Nephron (organoid): ENCODE data around the gene BHLHE23.
A peak's percentile ranks its signal among the peaks of the same experiment; 100 is the strongest.

Experiments used
- H3K27ac Mint-ChIP-seq, 3 experiments: 2 replicates each; pipeline ENCODE4 v1.8.0; 2020; ENCODE audit warnings: mixed read lengths in 3 of 3, mild to moderate bottlenecking in 2 of 3, moderate library complexity in 1 of 3
- H3K27me3 Mint-ChIP-seq: 2 replicates; pipeline ENCODE4 v1.8.0; 2021; ENCODE audit warnings: low read depth, mild to moderate bottlenecking, moderate library complexity, mixed read lengths
- H3K36me3 Mint-ChIP-seq: 2 replicates; pipeline ENCODE4 v1.8.0; 2020; ENCODE audit warnings: low read depth, mixed read lengths
- H3K4me1 Mint-ChIP-seq: 2 replicates; pipeline ENCODE4 v1.8.0; 2020; ENCODE audit warnings: mixed read lengths
- H3K4me3 Mint-ChIP-seq, 3 experiments: 2 replicates each; pipeline ENCODE4 v1.8.0; 2020; ENCODE audit warnings: mild to moderate bottlenecking in 3 of 3, mixed read lengths in 3 of 3, moderate library complexity in 2 of 3
- H3K9me3 Mint-ChIP-seq: 2 replicates; pipeline ENCODE4 v1.8.0; 2020; ENCODE audit warnings: mixed read lengths
- TF ChIP-seq, protein P1 (sequence below), 3 experiments: fragments of 200-600 bp; sonication (generic); IDR thresholded peaks; one replicate each; pipeline ENCODE4 v1.5.0; 2021; ENCODE audit warnings: antibody characterized with exemption in 3 of 3; ENCODE audit not compliant: unreplicated experiment in 3 of 3

BHLHE23 gene

DNA sequence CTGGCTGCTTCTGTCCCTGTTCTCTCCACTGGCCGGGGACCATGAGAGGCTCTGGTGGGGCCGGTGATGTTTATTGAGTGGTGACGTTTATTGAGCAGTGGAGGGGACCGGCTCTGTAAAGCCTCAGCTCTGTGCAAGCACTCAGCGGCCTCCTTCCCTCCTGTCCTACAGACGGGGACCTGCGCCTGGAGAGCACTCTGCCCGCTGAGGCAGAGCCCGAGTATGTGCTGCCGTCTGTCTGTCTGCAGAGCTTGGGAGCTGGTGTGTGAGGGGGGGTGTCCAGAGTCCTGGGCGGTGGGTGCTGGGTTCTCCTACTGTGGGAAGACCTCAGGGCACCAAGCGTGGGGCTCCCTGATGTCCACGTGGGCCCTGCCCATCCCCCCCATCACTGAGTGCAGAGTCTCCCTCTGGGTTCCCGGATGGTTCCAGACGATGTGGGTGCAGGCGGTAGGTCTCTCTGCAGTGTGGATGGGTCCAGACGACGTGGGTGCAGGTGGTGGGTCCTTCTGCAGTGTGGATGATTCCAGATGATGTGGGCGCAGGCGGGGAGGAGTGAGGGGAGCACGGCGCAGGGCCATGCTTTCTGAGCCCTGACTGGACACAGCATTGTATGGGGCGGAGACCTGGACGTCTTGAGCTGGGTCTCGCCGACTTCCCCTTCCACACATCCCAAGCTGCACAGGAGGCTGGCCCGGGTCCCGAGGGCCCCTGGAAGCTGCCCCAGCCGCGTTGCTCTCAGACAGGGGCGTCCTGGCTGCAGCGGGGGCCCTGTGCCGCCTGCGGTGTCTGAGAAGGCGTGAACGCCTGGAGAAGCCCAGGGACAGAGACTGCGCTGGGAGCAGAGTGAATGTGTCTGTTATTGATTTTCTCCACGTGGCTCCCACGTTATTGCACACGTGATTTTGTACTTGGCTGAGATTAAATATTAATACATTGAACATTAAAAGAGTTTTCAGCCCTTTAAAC, 14.9 kb upstream of the BHLHE23 start:
- Mint-ChIP-seq H3K9me3 (peaks cover 17% of the 10 kb centered on the region), H3K4me3 (no peak overlapping the region), H3K4me1 (no peaks in the 10 kb centered on the region), H3K36me3 (peaks cover 3% of the 10 kb centered on the region), H3K27me3 (peaks cover 63% of the 10 kb centered on the region), H3K27ac (no peak overlapping the region)
- TF ChIP-seq, protein P1, sequence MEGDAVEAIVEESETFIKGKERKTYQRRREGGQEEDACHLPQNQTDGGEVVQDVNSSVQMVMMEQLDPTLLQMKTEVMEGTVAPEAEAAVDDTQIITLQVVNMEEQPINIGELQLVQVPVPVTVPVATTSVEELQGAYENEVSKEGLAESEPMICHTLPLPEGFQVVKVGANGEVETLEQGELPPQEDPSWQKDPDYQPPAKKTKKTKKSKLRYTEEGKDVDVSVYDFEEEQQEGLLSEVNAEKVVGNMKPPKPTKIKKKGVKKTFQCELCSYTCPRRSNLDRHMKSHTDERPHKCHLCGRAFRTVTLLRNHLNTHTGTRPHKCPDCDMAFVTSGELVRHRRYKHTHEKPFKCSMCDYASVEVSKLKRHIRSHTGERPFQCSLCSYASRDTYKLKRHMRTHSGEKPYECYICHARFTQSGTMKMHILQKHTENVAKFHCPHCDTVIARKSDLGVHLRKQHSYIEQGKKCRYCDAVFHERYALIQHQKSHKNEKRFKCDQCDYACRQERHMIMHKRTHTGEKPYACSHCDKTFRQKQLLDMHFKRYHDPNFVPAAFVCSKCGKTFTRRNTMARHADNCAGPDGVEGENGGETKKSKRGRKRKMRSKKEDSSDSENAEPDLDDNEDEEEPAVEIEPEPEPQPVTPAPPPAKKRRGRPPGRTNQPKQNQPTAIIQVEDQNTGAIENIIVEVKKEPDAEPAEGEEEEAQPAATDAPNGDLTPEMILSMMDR (IDR thresholded peaks at IDR 0.05; ENCODE audit: unreplicated experiment in 3 of 3), result no peak

DNA sequence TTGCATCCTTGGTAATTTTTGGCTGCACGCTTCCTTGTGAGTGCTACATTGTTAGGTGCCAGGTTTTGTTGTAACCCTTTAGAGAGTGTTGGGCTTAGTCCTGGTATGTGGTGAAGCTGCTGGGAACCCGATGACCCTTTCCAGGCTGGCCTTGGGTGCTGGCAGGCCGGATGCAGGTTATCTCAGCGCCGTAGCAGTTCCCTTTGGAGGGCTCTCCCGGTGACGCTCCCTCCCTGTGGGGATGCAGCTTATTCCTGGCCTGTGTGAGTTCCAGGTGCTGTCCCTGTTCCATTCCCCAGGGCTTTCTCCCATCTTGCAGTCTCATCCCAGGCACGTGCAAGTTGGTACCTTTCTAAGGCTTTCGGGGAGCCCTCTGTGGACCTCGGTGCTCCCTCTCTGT, 13.9 kb upstream of the BHLHE23 start:
- Mint-ChIP-seq H3K4me3 (no peak overlapping the region), H3K4me1 (no peaks in the 10 kb centered on the region), H3K27ac (no peak overlapping the region), H3K9me3 (peaks cover 17% of the 10 kb centered on the region), H3K36me3 (peaks cover 3% of the 10 kb centered on the region), H3K27me3 (peaks cover 61% of the 10 kb centered on the region)
- TF ChIP-seq, protein P1 (IDR thresholded peaks at IDR 0.05; ENCODE audit: unreplicated experiment in 3 of 3), result no peak

- Mint-ChIP-seq H3K4me3 (no peak overlapping the region), H3K36me3 (peaks cover 10% of the 10 kb centered on the region), H3K9me3 (peaks cover 34% of the 10 kb centered on the region), H3K27me3 (peaks cover 64% of the 10 kb centered on the region), H3K27ac (no peak overlapping the region), H3K4me1 (peaks cover 12% of the 10 kb centered on the region)
- TF ChIP-seq, protein P1 (IDR thresholded peaks at IDR 0.05; ENCODE audit: unreplicated experiment in 3 of 3), result no peak
These were observed 11.2 kb upstream of the BHLHE23 start for GRCh38 chr20:63017826-63018411.

GRCh38 chr20:63017076-63017825, 10.5 kb upstream of the BHLHE23 start:
- peaks cover 37% of the 10 kb centered on the region for H3K9me3 Mint-ChIP-seq
- H3K36me3 Mint-ChIP-seq, result peaks cover 10% of the 10 kb centered on the region
- peaks cover 12% of the 10 kb centered on the region for H3K4me1 Mint-ChIP-seq
- no peak overlapping the region for H3K4me3 Mint-ChIP-seq
- TF ChIP-seq, protein P1 (IDR thresholded peaks at IDR 0.05; ENCODE audit: unreplicated experiment in 3 of 3), result no peak
- no peak overlapping the region for H3K27ac Mint-ChIP-seq
- H3K27me3 Mint-ChIP-seq, result peaks cover 69% of the 10 kb centered on the region

- Mint-ChIP-seq H3K9me3 (peaks cover 37% of the 10 kb centered on the region), H3K27me3 (peaks cover 69% of the 10 kb centered on the region), H3K27ac (no peak overlapping the region), H3K36me3 (peaks cover 10% of the 10 kb centered on the region), H3K4me1 (peaks cover 12% of the 10 kb centered on the region), H3K4me3 (peak overlapping the region in 2 of 3 experiments; percentile 4 to 38)
- TF ChIP-seq, protein P1 (IDR thresholded peaks at IDR 0.05; ENCODE audit: unreplicated experiment in 3 of 3), result no peak
These were observed 9.8 kb upstream of the BHLHE23 start for GRCh38 chr20:63016514-63017075.
